ENCODE results near the gene CDC42BPA. TPM values are rescaled to one million over a fixed set of nuclear protein-coding genes. Genes with fewer than 3 reads are reported as not detected.

CDC42BPA gene
- total RNA-seq, 4 donors from 2014 or later = 49.0 to 102 (median 54.2) TPM

DNA sequence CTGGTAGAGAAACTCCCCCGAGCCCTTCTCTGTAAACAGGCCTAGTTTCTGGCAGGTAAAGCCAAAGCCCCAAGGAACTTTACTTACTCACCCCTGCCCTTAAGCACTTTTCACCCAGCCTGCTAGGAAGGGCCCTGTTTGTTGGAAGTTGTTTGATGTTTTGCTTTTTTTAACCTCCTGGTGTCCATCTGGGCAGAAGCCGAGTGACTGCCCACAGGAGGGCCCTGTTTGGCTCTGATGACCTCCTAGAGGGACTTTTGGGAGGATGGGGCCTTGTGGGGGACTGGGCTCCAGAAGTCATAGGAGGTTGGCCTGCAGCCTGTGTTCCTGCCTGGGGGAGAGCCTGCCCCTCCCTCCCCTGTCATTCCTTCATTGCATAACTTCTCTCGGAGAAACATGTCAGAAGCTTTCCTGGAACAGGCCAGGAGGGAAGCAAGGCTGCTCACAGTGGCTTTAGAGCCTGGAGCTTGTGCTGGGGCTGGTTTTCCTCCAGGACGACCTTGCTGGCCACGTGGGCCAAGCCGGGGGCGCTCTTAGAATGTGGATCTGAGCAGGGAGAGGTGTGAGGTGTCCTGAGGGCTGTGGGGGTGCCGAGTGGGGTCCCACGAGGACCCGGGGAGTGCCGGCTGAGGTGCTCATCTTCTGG, 344.3 kb downstream of the CDC42BPA start:
- peaks cover 0 to 5% (median 2%) of the 10 kb centered on the region in 4 donors for H3K36me3 ChIP-seq
- peak; percentile 33 for DNase-seq

DNA sequence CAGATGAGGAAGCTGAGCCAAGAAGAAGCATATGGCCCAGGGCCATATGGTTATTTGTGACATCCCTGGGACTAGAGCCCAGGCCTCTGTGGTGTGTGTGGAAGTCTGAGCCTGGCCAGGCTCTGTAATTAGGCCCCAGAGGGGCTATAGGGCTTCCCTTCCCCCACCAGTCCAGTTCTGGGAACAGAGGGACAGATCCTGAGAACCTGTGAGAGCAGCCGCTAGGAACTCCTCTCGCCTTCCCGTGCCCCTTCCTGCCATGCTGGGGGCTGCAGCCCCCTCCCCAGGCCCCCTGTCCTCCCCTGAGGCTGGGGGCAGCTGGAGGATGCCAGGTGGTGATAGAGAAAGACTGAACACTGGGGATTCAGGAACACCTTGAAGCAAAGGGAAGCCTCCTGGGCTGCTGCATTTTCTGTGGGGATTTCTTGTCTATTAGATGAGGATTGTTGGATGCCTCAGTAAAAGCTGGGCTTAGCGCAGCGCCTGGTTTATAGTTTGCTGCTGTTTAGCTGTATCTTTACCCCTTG, 344.9 kb downstream of the CDC42BPA start:
- H3K27me3 ChIP-seq = no peaks in the 10 kb centered on the region
- in situ Hi-C loops (cut with MboI; ENCODE audit: low pct_ligation_motif_present in 1 of 4, low pct_unique_long_range_greater_than_20kb in 1 of 4, low sequenced_read_pairs in 3 of 4) = loop anchor here in 1 of 4 donors (10.0 kb wide), 1 partner anchor 59 kb away; no protein-coding TSS in a partner anchor
- peak overlapping the region; percentile 77 to 85 (median 82) for H3K27ac ChIP-seq
- H3K4me3 ChIP-seq = no peak overlapping the region
- peaks cover 18 to 29% (median 24%) of the 10 kb centered on the region in 4 donors for H3K4me1 ChIP-seq
- peaks cover 0 to 5% (median 2%) of the 10 kb centered on the region in 4 donors for H3K36me3 ChIP-seq
- H3K9me3 ChIP-seq = peaks cover 0 to 9% of the 10 kb centered on the region in 2 donors
- no peak for TF ChIP-seq EP300 (IDR thresholded peaks at IDR 0.05; ENCODE audit: low read depth)
- peak in 1 of 3 donors; percentile 36 for TF ChIP-seq POLR2AphosphoS5 (IDR thresholded peaks at IDR 0.05)
- WGBS, 2 donors (ENCODE audit: low coverage in 1 of 2) = 85% methylated on average over 5 of the region's 5 CpGs; no CpG with 5 or more reads in 1 of the 2 donors
- DNase-seq = peak; percentile 37
- intact Hi-C loops (cut with DNase I; ENCODE audit: low total_unique reads) = no loop called here

More for the DNA sequence above, 344.3 kb downstream of the CDC42BPA start:
- WGBS, 2 donors (ENCODE audit: low coverage in 1 of 2) = 55 to 63% methylated on average over 7 to 11 of the region's 11 CpGs
- Histone ChIP-seq H3K4me3 (no peak overlapping the region), H3K27me3 (no peaks in the 10 kb centered on the region), H3K4me1 (peaks cover 18 to 29% (median 24%) of the 10 kb centered on the region in 4 donors), H3K27ac (peak overlapping the region; percentile 77 to 85 (median 82)), H3K9me3 (peaks cover 0 to 9% of the 10 kb centered on the region in 2 donors)
- TF ChIP-seq POLR2A (IDR thresholded peaks at IDR 0.05) (no peak), EP300 (IDR thresholded peaks at IDR 0.05; ENCODE audit: low read depth) (no peak), POLR2AphosphoS5 (IDR thresholded peaks at IDR 0.05) (peak; percentile 70 to 72 (median 72))
- intact Hi-C loops (cut with DNase I; ENCODE audit: low total_unique reads) (no loop called here), in situ Hi-C loops (cut with MboI; ENCODE audit: low pct_ligation_motif_present in 1 of 4, low pct_unique_long_range_greater_than_20kb in 1 of 4, low sequenced_read_pairs in 3 of 4) (loop anchor here in 1 of 4 donors (10.0 kb wide), 1 partner anchor 59 kb away; no protein-coding TSS in a partner anchor)

DNA sequence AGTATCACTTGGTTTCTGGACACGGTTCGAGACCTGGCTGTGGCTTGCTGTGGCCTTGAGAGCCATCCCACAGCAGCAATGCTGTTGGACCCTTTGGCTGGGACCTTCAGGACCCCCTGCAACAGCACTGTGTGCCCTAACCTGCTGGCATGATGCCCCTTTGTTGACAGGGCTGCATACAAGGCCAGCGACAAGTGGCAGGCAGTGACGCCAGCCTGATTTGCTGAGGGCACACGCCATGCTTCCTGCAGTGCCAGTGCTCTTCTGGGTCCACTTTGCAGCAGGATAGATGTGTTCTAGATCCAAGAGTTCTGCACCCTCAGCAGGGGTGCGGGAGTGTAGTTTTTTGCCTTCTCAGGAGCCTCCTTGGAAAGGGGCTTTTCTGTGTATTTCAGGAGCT, 345.4 kb downstream of the CDC42BPA start:
- WGBS, 2 donors (ENCODE audit: low coverage in 1 of 2) = 93 to 94% methylated on average over 2 to 6 of the region's 6 CpGs
- H3K36me3 ChIP-seq = peaks cover 0 to 5% (median 2%) of the 10 kb centered on the region in 4 donors
- H3K27ac ChIP-seq = peak overlapping the region; percentile 77 to 85 (median 82)
- peaks cover 18 to 29% (median 24%) of the 10 kb centered on the region in 4 donors for H3K4me1 ChIP-seq
- no peak for TF ChIP-seq EP300 (IDR thresholded peaks at IDR 0.05; ENCODE audit: low read depth)
- no peak for TF ChIP-seq POLR2AphosphoS5 (IDR thresholded peaks at IDR 0.05)
- TF ChIP-seq, protein P1, sequence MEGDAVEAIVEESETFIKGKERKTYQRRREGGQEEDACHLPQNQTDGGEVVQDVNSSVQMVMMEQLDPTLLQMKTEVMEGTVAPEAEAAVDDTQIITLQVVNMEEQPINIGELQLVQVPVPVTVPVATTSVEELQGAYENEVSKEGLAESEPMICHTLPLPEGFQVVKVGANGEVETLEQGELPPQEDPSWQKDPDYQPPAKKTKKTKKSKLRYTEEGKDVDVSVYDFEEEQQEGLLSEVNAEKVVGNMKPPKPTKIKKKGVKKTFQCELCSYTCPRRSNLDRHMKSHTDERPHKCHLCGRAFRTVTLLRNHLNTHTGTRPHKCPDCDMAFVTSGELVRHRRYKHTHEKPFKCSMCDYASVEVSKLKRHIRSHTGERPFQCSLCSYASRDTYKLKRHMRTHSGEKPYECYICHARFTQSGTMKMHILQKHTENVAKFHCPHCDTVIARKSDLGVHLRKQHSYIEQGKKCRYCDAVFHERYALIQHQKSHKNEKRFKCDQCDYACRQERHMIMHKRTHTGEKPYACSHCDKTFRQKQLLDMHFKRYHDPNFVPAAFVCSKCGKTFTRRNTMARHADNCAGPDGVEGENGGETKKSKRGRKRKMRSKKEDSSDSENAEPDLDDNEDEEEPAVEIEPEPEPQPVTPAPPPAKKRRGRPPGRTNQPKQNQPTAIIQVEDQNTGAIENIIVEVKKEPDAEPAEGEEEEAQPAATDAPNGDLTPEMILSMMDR (IDR thresholded peaks at IDR 0.05) = no peak
- TF ChIP-seq POLR2A (IDR thresholded peaks at IDR 0.05) = no peak
- H3K9me3 ChIP-seq = peaks cover 0 to 9% of the 10 kb centered on the region in 2 donors
- no peak for DNase-seq
- H3K27me3 ChIP-seq = no peaks in the 10 kb centered on the region
- in situ Hi-C loops (cut with MboI; ENCODE audit: low pct_ligation_motif_present in 1 of 4, low pct_unique_long_range_greater_than_20kb in 1 of 4, low sequenced_read_pairs in 3 of 4) (loop anchor here in 1 of 4 donors (10.0 kb wide), 1 partner anchor 58 kb away; no protein-coding TSS in a partner anchor), intact Hi-C loops (cut with DNase I; ENCODE audit: low total_unique reads) (no loop called here)
- H3K4me3 ChIP-seq = no peak overlapping the region

GRCh38 chr1:226971765-226972164, 346.5 kb downstream of the CDC42BPA start:
- DNase-seq = no peak
- 90 to 100% methylated on average over 1 of the region's 1 CpG for whole genome bisulfite sequencing, 2 donors (ENCODE audit: low coverage in 1 of 2)
- Histone ChIP-seq H3K27ac (peak overlapping the region in 1 of 4 donors; percentile 85), H3K9me3 (peaks cover 0 to 9% of the 10 kb centered on the region in 2 donors), H3K36me3 (peaks cover 0 to 5% (median 2%) of the 10 kb centered on the region in 4 donors), H3K4me3 (no peak overlapping the region), H3K4me1 (peaks cover 18 to 29% (median 24%) of the 10 kb centered on the region in 4 donors), H3K27me3 (no peaks in the 10 kb centered on the region)
- intact Hi-C loops (cut with DNase I; ENCODE audit: low total_unique reads) (no loop called here), in situ Hi-C loops (cut with MboI; ENCODE audit: low pct_ligation_motif_present in 1 of 4, low pct_unique_long_range_greater_than_20kb in 1 of 4, low sequenced_read_pairs in 3 of 4) (loop anchor here in 1 of 4 donors (10.0 kb wide), 1 partner anchor 57 kb away; no protein-coding TSS in a partner anchor)
- TF ChIP-seq POLR2AphosphoS5 (IDR thresholded peaks at IDR 0.05) (no peak), EP300 (IDR thresholded peaks at IDR 0.05; ENCODE audit: low read depth) (no peak), POLR2A (IDR thresholded peaks at IDR 0.05) (no peak)
- TF ChIP-seq, protein P1 (IDR thresholded peaks at IDR 0.05) = no peak

DNA sequence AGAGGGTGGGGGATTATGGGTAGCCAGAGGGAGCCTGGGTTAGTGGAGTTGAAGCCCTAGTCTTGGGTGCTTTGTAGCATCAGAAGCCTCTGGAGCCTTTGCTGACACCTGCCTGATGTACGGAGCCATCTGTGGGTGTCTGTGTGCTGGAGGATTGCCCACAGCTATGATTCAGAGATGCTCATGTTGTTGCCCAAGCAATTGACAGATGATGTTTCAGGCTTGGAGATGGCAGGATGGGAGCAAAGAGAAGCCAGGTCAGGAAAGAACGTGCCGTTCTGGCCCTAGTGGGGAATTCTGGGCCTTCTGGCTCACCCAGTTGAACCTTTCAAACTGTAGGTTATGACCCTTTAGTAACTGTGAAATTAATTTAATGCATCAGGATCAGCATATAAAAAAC, 350.6 kb downstream of the CDC42BPA start:
- DNase-seq = no peak
- TF ChIP-seq POLR2AphosphoS5 (IDR thresholded peaks at IDR 0.05) = peak in 1 of 3 donors; percentile 43
- no peak for TF ChIP-seq EP300 (IDR thresholded peaks at IDR 0.05; ENCODE audit: low read depth)
- Histone ChIP-seq H3K27me3 (no peaks in the 10 kb centered on the region), H3K4me3 (no peak overlapping the region), H3K36me3 (peaks cover 0 to 17% (median 2%) of the 10 kb centered on the region in 4 donors), H3K9me3 (peaks cover 0 to 9% of the 10 kb centered on the region in 2 donors), H3K4me1 (no peaks in the 10 kb centered on the region), H3K27ac (no peak overlapping the region)
- in situ Hi-C loops (cut with MboI; ENCODE audit: low pct_ligation_motif_present in 1 of 4, low pct_unique_long_range_greater_than_20kb in 1 of 4, low sequenced_read_pairs in 3 of 4) (no loop called here), intact Hi-C loops (cut with DNase I; ENCODE audit: low total_unique reads) (no loop called here)
- 80% methylated on average over 1 to 3 of the region's 3 CpGs for WGBS, 2 donors (ENCODE audit: low coverage in 1 of 2)
